ENCODE measurements around the gene TXNL4A.
A peak's percentile ranks its signal among the peaks of the same experiment; 100 is the strongest.

The TXNL4A gene

DNA sequence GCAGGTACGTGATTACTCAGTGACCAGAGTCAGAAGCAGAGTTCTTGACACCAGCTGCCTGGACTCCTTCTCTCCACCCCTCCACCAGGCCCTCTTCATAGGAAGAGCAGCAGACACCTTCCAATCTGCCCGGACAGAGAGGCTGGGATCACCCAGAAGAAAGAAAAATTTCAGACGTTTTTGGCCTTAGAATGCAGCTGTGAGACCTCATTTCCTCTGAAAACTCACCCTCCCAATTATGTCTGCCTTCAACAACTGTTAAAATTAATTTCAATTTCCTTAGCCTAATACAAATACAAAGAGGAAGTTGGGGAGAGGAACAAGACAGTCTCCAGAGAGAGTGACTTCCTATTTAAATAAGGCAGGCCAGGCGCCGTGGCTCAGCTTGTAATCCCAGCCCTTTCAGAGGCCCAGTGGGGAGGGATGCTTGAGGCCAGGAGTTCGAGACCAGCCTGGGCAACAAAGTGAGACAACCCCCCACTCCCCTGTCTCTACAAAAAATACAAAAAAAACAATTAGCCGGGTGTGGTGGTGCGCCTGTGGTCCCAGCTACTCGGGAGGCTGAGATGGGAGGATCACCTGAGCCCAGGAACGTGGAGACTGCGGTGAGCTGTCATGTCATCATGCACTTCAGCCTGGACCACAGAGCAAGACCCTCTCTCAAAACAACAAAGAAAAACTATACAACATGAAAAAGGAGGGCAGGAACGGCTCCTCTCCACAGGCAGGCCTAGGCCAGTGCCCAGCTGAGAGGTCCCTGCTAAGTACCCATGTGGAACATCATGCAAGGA is 38.5 kb downstream of the TXNL4A start:
- Histone ChIP-seq H3K9me3 (ENCODE audit: control insufficient read depth, insufficient read depth, low read depth, low read length) (no peaks in the 10 kb centered on the region), H3K36me3 (ENCODE audit: control insufficient read depth in 2 of 2, insufficient read depth in 1 of 2, low read length in 2 of 2) (peaks cover 11 to 22% of the 10 kb centered on the region in 2 experiments; a peak in 2 of 3 replicates), H3K4me1 (ENCODE audit: control insufficient read depth, insufficient read depth, low read length) (peaks cover 12% of the 10 kb centered on the region), H3K4me3 (ENCODE audit: low read depth, low read length) (no peak overlapping the region), H3K27ac (ENCODE audit: extremely low read depth, low read depth, low read length) (no peak overlapping the region)
- ChIA-PET POLR2A (interaction anchor here (0.8 to 2.6 kb wide), 2 partner anchors 9 to 84 kb away, joined by 3 to 9 read pairs; partner anchors contain the start of gene RBFA), CTCF (no interaction called here)
- peak; percentile 96 for TF ChIP-seq ZNF121 (tag by site-specific recombination; IDR thresholded peaks at IDR 0.05)
- no peak for TF ChIP-seq ZNF747 (tag by site-specific recombination; IDR thresholded peaks at IDR 0.05)

DNA sequence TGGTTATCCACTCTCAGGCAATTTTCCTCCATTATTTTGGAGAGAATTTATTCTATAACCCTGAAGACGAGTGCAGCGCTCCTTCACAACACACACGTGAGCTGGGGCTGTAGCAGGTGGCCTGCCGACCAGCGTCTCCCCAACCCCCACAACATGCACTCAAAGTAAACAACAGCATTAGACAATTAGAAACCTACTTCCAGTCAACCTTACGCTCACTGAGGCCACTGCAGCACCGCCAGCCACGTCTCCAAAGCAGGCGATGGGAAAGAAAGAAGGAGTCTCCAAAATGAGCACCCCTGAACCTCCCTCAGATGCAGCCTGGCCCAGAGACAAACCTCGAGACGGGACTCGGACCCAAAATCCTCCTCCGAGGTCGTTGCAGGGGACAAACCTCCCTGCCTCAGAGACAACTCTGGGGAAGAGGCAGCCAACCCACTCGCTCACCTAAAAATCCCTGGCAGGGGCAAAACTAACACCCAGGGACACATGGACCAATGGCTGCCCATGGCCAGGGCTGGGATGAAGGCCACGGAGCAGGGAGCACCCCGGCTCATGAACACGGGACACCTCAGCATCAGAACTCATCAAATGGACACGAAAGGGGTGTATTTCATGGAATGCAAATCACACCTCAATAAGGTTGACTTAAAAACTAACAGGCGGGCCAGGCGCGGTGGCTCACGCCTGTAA is 39.5 kb downstream of the TXNL4A start:
- no peak overlapping the region for H3K27ac ChIP-seq (ENCODE audit: extremely low read depth, low read depth, low read length)
- no peak overlapping the region for H3K4me3 ChIP-seq (ENCODE audit: low read depth, low read length)
- peaks cover 11 to 22% of the 10 kb centered on the region in 2 experiments; a peak in 2 of 3 replicates for H3K36me3 ChIP-seq (ENCODE audit: control insufficient read depth in 2 of 2, insufficient read depth in 1 of 2, low read length in 2 of 2)
- peaks cover 12% of the 10 kb centered on the region for H3K4me1 ChIP-seq (ENCODE audit: control insufficient read depth, insufficient read depth, low read length)
- ChIA-PET POLR2A (no interaction called here), CTCF (no interaction called here)
- H3K9me3 ChIP-seq (ENCODE audit: control insufficient read depth, insufficient read depth, low read depth, low read length), result no peaks in the 10 kb centered on the region
- TF ChIP-seq, protein P1, sequence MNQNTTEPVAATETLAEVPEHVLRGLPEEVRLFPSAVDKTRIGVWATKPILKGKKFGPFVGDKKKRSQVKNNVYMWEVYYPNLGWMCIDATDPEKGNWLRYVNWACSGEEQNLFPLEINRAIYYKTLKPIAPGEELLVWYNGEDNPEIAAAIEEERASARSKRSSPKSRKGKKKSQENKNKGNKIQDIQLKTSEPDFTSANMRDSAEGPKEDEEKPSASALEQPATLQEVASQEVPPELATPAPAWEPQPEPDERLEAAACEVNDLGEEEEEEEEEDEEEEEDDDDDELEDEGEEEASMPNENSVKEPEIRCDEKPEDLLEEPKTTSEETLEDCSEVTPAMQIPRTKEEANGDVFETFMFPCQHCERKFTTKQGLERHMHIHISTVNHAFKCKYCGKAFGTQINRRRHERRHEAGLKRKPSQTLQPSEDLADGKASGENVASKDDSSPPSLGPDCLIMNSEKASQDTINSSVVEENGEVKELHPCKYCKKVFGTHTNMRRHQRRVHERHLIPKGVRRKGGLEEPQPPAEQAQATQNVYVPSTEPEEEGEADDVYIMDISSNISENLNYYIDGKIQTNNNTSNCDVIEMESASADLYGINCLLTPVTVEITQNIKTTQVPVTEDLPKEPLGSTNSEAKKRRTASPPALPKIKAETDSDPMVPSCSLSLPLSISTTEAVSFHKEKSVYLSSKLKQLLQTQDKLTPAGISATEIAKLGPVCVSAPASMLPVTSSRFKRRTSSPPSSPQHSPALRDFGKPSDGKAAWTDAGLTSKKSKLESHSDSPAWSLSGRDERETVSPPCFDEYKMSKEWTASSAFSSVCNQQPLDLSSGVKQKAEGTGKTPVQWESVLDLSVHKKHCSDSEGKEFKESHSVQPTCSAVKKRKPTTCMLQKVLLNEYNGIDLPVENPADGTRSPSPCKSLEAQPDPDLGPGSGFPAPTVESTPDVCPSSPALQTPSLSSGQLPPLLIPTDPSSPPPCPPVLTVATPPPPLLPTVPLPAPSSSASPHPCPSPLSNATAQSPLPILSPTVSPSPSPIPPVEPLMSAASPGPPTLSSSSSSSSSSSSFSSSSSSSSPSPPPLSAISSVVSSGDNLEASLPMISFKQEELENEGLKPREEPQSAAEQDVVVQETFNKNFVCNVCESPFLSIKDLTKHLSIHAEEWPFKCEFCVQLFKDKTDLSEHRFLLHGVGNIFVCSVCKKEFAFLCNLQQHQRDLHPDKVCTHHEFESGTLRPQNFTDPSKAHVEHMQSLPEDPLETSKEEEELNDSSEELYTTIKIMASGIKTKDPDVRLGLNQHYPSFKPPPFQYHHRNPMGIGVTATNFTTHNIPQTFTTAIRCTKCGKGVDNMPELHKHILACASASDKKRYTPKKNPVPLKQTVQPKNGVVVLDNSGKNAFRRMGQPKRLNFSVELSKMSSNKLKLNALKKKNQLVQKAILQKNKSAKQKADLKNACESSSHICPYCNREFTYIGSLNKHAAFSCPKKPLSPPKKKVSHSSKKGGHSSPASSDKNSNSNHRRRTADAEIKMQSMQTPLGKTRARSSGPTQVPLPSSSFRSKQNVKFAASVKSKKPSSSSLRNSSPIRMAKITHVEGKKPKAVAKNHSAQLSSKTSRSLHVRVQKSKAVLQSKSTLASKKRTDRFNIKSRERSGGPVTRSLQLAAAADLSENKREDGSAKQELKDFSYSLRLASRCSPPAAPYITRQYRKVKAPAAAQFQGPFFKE (tag by site-specific recombination; IDR thresholded peaks at IDR 0.05; ENCODE audit: borderline replicate concordance), result no peak
- TF ChIP-seq ZEB2 (tag by site-specific recombination; IDR thresholded peaks at IDR 0.05) (no peak), ZNF624 (tag by site-specific recombination; IDR thresholded peaks at IDR 0.05) (no peak), FEZF1 (tag by site-specific recombination; IDR thresholded peaks at IDR 0.05) (no peak), ZNF747 (tag by site-specific recombination; IDR thresholded peaks at IDR 0.05) (no peak), SCRT2 (tag by site-specific recombination; IDR thresholded peaks at IDR 0.05) (no peak), YY1 (tag by site-specific recombination; IDR thresholded peaks at IDR 0.05) (no peak), ZNF138 (tag by site-specific recombination; IDR thresholded peaks at IDR 0.05; ENCODE audit: borderline replicate concordance) (no peak), ZNF529 (tag by site-specific recombination; IDR thresholded peaks at IDR 0.05; ENCODE audit: insufficient replicate concordance) (no peak), ZBTB7A (tag by site-specific recombination; IDR thresholded peaks at IDR 0.05; ENCODE audit: low read depth) (no peak), ZNF155 (tag by site-specific recombination; IDR thresholded peaks at IDR 0.05) (no peak), ZNF514 (tag by site-specific recombination; IDR thresholded peaks at IDR 0.05) (no peak)
- TF ChIP-seq, protein P2, sequence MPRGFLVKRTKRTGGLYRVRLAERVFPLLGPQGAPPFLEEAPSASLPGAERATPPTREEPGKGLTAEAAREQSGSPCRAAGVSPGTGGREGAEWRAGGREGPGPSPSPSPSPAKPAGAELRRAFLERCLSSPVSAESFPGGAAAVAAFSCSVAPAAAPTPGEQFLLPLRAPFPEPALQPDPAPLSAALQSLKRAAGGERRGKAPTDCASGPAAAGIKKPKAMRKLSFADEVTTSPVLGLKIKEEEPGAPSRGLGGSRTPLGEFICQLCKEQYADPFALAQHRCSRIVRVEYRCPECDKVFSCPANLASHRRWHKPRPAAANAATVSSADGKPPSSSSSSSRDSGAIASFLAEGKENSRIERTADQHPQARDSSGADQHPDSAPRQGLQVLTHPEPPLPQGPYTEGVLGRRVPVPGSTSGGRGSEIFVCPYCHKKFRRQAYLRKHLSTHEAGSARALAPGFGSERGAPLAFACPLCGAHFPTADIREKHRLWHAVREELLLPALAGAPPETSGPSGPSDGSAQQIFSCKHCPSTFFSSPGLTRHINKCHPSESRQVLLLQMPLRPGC (tag by site-specific recombination; IDR thresholded peaks at IDR 0.05), result no peak
- TF ChIP-seq, protein P3, sequence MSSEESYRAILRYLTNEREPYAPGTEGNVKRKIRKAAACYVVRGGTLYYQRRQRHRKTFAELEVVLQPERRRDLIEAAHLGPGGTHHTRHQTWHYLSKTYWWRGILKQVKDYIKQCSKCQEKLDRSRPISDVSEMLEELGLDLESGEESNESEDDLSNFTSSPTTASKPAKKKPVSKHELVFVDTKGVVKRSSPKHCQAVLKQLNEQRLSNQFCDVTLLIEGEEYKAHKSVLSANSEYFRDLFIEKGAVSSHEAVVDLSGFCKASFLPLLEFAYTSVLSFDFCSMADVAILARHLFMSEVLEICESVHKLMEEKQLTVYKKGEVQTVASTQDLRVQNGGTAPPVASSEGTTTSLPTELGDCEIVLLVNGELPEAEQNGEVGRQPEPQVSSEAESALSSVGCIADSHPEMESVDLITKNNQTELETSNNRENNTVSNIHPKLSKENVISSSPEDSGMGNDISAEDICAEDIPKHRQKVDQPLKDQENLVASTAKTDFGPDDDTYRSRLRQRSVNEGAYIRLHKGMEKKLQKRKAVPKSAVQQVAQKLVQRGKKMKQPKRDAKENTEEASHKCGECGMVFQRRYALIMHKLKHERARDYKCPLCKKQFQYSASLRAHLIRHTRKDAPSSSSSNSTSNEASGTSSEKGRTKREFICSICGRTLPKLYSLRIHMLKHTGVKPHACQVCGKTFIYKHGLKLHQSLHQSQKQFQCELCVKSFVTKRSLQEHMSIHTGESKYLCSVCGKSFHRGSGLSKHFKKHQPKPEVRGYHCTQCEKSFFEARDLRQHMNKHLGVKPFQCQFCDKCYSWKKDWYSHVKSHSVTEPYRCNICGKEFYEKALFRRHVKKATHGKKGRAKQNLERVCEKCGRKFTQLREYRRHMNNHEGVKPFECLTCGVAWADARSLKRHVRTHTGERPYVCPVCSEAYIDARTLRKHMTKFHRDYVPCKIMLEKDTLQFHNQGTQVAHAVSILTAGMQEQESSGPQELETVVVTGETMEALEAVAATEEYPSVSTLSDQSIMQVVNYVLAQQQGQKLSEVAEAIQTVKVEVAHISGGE (tag by site-specific recombination; conservative IDR thresholded peaks at IDR 0.05; ENCODE audit: low read depth), result no peak
- TF ChIP-seq, protein P4, sequence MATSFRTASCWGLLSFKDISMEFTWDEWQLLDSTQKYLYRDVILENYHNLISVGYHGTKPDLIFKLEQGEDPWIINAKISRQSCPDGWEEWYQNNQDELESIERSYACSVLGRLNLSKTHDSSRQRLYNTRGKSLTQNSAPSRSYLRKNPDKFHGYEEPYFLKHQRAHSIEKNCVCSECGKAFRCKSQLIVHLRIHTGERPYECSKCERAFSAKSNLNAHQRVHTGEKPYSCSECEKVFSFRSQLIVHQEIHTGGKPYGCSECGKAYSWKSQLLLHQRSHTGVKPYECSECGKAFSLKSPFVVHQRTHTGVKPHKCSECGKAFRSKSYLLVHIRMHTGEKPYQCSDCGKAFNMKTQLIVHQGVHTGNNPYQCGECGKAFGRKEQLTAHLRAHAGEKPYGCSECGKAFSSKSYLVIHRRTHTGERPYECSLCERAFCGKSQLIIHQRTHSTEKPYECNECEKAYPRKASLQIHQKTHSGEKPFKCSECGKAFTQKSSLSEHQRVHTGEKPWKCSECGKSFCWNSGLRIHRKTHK (tag by site-specific recombination; IDR thresholded peaks at IDR 0.05), result no peak
- TF ChIP-seq, protein P5, sequence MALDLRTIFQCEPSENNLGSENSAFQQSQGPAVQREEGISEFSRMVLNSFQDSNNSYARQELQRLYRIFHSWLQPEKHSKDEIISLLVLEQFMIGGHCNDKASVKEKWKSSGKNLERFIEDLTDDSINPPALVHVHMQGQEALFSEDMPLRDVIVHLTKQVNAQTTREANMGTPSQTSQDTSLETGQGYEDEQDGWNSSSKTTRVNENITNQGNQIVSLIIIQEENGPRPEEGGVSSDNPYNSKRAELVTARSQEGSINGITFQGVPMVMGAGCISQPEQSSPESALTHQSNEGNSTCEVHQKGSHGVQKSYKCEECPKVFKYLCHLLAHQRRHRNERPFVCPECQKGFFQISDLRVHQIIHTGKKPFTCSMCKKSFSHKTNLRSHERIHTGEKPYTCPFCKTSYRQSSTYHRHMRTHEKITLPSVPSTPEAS (tag by site-specific recombination; IDR thresholded peaks at IDR 0.05), result no peak

Data from HEK293 (cell line).